ENCODE results near the gene DIP2C.

The DIP2C gene

DNA sequence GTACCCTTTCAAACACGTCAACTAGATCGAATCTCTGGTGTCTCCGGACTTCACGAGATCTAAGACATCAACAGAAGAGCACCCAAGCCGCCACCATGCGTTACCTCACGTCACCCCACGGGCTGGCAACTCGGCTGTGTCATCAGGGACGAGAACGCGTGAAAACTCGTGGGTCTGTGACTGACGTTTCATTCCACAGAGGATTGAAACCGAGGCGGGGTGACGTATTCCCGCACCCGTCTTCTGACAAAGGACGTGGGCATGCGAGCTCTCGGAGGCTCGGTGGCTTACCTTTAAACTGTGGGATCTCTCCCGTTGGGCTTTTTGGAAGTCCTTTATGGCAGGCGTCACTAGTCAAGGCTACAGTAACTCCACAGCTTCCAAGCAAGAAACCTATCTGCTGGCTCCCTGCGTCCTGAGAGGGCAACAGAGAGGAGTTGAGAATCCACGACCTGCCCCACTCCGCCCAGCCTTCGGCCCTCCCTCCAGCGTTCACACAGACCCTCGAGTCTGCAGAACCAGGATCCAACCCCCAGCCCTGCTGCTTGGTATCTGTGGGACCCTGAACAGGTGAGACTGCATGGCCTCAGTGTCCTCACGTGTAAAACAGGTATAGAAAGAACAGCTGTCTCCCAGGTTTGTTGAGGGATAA lies 298.9 kb downstream of the DIP2C start:
- Mint-ChIP-seq H3K4me1 (peaks cover 2% of the 10 kb centered on the region), H3K9me3 (no peaks in the 10 kb centered on the region), H3K27me3 (no peaks in the 10 kb centered on the region), H3K4me3 (no peak overlapping the region), H3K27ac (no peak overlapping the region), H3K36me3 (ENCODE audit: low read depth) (no peaks in the 10 kb centered on the region)
- ATAC-seq (no peak), DNase-seq (no peak)

DNA sequence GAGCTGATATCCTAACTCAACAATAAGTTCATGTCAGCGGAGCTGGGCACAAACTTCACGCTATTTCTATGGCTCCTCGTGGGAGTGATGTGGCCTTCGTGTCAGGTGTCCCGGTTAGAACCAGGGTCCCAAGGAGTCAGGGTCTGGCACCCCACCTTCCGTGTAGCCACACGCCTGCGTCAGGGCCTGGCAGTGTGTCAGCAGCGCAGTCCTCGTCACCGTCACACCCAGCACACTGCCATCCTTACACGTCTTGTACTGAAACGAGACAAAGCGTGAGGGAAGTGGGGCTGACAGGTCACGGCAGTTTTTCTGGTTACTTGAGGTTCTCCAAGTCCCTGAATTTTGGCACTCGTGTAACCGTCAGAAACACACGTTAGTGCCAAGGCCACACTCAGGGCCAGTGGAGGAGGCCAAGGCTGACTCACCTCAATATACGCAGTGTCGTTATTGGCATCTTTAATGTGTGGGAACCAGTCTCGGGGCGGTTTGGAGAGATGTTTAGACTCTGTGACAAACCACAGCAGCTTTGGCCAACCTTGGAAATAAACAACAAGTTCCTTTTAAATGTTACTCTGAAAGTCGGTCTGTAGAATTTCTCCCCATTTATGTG lies 299.5 kb downstream of the DIP2C start:
- no peak overlapping the region for H3K27ac Mint-ChIP-seq
- DNase-seq (no peak), ATAC-seq (no peak)
- H3K9me3 Mint-ChIP-seq: no peaks in the 10 kb centered on the region
- no peak overlapping the region for H3K4me3 Mint-ChIP-seq
- H3K4me1 Mint-ChIP-seq: peaks cover 2% of the 10 kb centered on the region
- no peaks in the 10 kb centered on the region for H3K36me3 Mint-ChIP-seq (ENCODE audit: low read depth)
- H3K27me3 Mint-ChIP-seq: no peaks in the 10 kb centered on the region

DNA sequence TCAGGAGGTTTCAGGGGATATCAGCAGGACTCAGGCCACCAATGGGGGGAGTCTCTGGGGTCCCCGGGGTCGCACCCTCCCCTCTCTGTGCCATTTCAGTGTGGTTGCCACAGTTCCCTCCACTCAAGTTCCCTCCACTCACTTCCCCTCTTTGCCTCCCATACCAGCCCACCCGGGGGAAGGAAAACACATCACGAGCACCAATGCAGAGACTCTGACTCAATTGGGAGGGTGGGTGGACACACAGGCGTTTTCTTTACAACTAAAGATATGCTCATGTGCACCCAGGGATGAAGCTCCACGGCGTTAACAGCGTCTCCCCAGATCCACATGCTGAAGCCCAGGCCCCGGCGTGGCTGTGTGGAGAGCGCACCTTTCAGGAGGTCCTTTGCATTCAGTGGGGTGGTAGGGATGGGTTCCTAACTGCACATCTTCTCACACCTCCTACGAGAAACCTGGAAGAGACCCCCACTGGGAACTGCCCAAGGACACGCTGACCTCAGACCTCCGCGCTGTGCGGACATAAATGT lies 300.1 kb downstream of the DIP2C start:
- Mint-ChIP-seq H3K4me3 (no peak overlapping the region), H3K27ac (no peak overlapping the region), H3K9me3 (no peaks in the 10 kb centered on the region), H3K27me3 (no peaks in the 10 kb centered on the region), H3K4me1 (no peaks in the 10 kb centered on the region), H3K36me3 (ENCODE audit: low read depth) (no peaks in the 10 kb centered on the region)
- no peak for DNase-seq
- no peak for ATAC-seq

DNA sequence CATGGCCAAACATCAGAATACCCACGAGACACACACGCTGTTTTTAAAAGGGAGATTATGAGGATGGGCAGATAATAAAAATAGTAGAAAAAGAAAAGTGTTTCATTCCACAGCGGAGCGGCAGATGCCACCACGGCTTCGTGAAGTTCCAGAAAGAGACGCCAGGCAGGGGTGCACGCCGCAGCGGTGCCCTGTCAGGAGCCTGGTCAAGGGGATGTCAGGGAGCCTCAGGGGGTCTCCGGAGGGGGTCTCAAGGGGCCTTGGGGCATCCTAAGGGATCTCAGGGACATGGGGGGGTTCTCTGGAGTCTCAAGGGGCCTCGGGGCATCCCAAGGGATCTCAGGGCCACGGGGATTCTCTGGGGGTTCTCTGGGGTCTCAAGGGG lies 300.8 kb downstream of the DIP2C start:
- no peak for DNase-seq
- no peak overlapping the region for H3K4me3 Mint-ChIP-seq
- no peaks in the 10 kb centered on the region for H3K36me3 Mint-ChIP-seq (ENCODE audit: low read depth)
- no peak overlapping the region for H3K27ac Mint-ChIP-seq
- ATAC-seq: no peak
- H3K9me3 Mint-ChIP-seq: no peaks in the 10 kb centered on the region
- H3K4me1 Mint-ChIP-seq: no peaks in the 10 kb centered on the region
- H3K27me3 Mint-ChIP-seq: no peaks in the 10 kb centered on the region

DNA sequence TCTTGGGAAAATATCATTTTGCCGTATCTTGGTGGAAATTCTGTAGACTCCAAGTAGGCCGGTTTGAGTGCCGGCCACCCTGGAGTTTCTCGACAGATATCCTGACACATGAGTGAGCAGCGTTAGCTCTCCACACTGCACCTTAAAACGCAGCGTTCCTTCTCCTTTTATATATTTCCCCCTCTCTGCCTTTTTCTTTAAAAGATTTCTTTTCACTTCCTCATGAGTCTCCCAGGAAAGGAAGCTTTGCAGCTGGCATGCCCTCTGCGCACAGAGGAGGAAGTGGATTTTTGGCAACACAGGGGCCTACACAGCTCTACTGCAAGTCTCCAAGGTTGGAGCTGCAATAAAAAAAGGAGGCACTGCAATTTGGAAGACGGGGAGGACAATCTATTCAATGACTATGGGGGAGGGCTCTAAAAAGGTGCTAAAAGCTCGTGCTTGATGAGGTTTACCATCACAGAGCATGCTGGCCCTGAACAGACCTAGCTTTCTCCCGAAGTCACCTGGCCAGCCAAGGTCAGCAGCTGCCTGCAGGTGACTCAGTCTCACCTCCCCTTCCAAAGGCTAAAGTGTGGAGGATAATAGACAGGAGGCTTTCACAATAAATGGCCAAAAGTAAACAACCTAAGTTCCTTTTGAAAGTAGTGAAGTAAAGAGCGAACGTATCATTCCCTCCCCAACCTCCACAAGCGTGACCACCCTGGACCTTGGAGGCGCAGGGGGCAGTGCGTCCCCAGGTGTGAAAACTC lies 301.4 kb downstream of the DIP2C start:
- Mint-ChIP-seq H3K4me1 (no peaks in the 10 kb centered on the region), H3K9me3 (no peaks in the 10 kb centered on the region), H3K4me3 (no peak overlapping the region), H3K36me3 (ENCODE audit: low read depth) (no peaks in the 10 kb centered on the region), H3K27ac (no peak overlapping the region), H3K27me3 (no peaks in the 10 kb centered on the region)
- no peak for DNase-seq
- ATAC-seq: no peak

DNA sequence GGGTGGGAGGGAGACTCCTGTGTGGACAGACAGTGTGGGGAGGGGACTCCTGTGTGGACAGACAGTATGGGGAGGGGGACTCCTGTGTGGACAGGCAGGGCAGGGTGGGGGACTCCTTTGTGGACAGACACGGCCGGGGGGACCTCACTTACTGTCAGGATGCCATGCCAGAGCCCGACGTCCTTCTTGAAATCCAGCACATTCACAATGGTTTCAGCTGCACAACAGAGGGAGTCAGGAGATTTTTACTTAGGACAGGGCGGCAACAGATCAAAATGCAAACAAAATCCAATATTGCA lies 301.9 kb downstream of the DIP2C start:
- no peak for DNase-seq
- Mint-ChIP-seq H3K36me3 (ENCODE audit: low read depth) (no peaks in the 10 kb centered on the region), H3K9me3 (no peaks in the 10 kb centered on the region), H3K4me3 (no peak overlapping the region), H3K27ac (no peak overlapping the region), H3K4me1 (peaks cover under 1% of the 10 kb centered on the region), H3K27me3 (no peaks in the 10 kb centered on the region)
- no peak for ATAC-seq

DNA sequence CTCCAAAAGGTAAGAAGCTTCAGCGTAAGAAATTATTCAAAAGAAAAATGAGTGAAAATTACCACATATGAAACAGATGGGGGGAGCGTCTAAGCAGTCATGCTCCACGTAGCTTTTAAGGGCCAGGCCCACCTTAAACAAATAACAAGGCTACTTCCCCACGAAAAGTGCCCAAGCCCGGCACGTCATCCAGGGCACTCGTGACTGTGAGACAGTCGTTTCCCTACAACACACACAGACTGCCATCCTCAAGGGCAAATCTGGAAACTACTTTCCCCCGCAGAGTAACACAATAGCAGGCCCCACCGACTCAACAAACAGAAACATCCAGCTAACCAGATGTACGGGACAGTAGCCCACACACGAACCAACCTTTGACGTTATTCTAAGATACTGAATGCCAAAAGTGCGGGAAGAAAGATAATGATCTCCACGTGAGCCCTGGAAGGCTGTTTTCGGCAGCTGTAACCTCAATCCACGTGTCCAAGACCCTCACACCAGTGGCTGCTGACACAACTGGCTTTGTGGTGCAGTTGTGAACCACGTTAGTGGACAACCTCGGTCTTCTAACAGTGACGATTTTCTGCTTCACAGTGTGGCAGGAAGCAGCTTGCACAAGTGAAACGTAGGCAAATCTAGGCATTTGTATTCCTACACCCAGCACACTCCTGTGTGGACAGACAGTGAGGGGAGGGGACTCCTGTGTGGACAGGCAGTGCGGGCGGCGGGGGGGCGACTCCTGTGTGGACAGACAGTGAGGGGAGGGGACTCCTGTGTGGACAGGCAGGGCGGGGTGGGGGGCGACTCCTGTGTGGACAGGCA lies 302.5 kb downstream of the DIP2C start:
- Mint-ChIP-seq H3K4me1 (peaks cover 6% of the 10 kb centered on the region), H3K27ac (no peak overlapping the region), H3K36me3 (ENCODE audit: low read depth) (no peaks in the 10 kb centered on the region), H3K27me3 (no peaks in the 10 kb centered on the region), H3K4me3 (no peak overlapping the region), H3K9me3 (no peaks in the 10 kb centered on the region)
- DNase-seq (no peak), ATAC-seq (no peak)

DNA sequence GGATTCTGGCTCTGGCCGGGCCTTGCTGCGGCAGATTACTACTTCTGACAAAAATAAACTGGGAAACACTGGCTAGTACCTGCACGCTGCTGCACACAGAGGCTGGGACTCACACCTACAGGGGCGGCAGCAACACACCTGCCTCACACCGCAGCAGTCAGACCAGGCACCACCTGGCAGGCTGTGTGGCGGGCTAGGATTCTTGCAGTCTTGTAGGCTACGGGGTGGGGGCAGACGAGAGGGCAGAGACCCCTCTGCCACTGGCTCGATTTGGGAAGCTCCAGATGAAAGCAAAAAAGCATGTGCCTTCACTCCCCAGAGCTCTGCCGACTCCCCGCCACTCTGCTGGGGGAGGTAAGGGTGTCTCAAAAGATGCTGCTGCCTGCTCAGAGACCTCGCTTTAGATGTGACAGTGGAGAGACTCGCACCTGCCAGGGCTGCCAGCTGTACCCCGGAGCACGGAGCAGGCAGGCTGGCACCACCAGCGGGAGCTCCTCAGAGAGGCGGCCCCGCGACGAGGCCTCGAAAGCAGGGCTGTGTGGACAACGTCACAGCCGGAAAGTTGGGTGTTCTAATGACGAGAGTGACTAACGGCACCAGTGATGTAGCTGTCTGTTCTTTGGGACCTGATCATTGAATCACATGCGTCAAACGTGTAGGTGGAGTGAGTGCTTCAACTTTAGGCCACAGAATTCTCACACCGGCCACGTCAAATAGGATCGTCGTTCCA lies 303.7 kb downstream of the DIP2C start:
- Mint-ChIP-seq H3K9me3 (no peaks in the 10 kb centered on the region), H3K4me1 (peaks cover 11% of the 10 kb centered on the region), H3K27me3 (no peaks in the 10 kb centered on the region), H3K27ac (no peak overlapping the region), H3K4me3 (no peak overlapping the region), H3K36me3 (ENCODE audit: low read depth) (peaks cover 2% of the 10 kb centered on the region)
- ATAC-seq (no peak), DNase-seq (no peak)

DNA sequence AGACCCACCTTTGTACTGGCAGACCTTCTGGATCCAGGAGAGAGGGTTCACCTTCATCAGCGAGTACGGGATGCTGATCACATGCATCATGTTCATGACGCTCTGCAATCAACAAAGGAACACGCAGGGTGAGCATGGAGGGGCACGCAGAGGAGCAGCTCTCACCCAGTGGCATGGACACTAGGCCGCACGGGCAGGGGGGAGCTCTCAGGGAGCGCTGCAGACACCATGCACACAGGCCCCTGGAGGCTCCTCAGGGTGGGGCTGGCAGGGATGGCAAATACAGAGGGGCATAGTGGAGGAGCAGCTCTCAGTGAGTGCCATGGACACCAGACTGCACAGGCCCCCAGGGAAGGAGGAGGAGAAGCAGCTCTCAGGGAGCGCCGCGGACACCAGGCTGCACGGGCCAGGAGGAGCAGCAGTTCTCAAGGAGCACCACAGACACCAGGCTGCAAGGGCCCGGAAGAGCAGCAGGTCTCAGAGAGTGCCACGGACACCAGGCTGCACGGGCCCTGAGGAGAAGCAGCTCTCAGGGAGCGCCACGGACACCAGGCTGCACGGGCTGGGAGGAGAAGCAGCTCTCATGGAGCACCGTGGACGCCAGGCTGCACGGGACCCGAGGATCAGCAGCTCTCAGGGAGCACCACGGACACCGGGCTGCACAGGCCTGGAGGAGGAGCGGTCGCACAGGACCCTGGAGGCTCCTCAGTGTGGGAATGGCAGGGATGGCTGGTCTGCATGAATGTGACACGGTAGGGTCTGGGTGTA lies 304.7 kb downstream of the DIP2C start:
- Mint-ChIP-seq H3K4me3 (no peak overlapping the region), H3K27me3 (no peaks in the 10 kb centered on the region), H3K4me1 (peaks cover 11% of the 10 kb centered on the region), H3K9me3 (no peaks in the 10 kb centered on the region), H3K27ac (no peak overlapping the region), H3K36me3 (ENCODE audit: low read depth) (peaks cover 2% of the 10 kb centered on the region)
- DNase-seq (no peak), ATAC-seq (no peak)

DNA sequence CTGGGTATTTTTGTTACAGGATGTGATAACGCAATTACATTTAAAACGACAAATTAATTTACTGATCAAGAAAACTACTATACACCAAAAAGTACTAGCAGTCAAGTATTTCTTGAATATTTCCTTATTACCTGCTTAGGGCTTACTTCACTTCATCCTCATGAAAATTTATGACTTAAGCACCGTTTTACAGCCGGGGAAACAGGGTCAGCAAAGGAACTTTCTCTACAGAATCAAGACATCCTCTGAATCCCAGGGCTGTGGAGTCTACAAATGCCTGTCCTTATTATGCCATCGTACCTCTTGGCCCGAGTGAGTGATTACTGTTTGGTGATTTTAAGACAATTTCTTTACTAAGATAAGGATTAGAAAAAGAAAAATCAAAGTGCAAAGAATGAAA lies 305.9 kb downstream of the DIP2C start:
- H3K27me3 Mint-ChIP-seq: no peaks in the 10 kb centered on the region
- peaks cover 2% of the 10 kb centered on the region for H3K36me3 Mint-ChIP-seq (ENCODE audit: low read depth)
- no peak overlapping the region for H3K4me3 Mint-ChIP-seq
- H3K27ac Mint-ChIP-seq: no peak overlapping the region
- peaks cover 11% of the 10 kb centered on the region for H3K4me1 Mint-ChIP-seq
- DNase-seq (no peak), ATAC-seq (no peak)
- no peaks in the 10 kb centered on the region for H3K9me3 Mint-ChIP-seq

DNA sequence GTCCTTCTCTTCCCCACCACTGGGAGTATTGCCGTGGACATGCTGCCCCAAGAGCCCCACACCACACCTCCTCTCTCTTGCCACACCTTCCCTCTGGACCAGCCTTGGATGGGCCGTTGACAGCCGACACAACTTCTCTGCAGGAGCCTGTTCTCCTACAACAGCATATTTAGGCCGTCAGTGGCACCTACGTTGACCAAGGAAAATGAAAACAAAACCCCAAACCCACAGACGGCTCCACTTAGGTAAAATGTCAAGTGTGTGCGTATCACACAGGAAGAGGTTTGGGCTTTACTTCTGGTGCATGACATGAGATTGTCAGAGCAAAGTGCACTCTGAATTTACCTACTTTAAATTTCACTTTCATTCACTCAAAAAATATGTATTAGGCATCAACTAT lies 307.7 kb downstream of the DIP2C start:
- Mint-ChIP-seq H3K4me3 (peak overlapping the region; percentile 0), H3K27me3 (no peaks in the 10 kb centered on the region), H3K9me3 (no peaks in the 10 kb centered on the region), H3K4me1 (peaks cover 17% of the 10 kb centered on the region), H3K36me3 (ENCODE audit: low read depth) (peaks cover 2% of the 10 kb centered on the region), H3K27ac (peak overlapping the region; percentile 1)
- ATAC-seq (peak; percentile 77), DNase-seq (peak; percentile 3)

DNA sequence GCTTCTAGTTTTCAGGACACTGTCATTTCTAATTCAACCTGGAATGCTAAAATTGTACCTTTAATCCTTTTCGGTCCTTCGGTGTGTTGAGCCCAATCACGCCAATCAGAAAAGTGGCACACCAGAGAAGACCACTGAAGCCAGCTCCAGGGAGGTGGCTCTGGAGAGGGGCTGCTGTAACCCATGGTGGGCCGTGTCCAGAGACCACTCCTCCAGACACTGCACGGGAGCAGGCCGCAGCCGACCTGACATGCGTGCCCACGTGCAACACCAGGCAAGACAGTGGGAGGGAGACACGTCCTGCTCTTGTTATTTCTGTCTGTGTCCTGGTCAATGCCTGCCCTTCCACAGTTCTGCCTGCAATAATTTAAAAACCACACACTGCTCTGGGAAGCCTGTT lies 308.1 kb downstream of the DIP2C start:
- no peaks in the 10 kb centered on the region for H3K27me3 Mint-ChIP-seq
- H3K27ac Mint-ChIP-seq: peak overlapping the region; percentile 1
- no peak for DNase-seq
- no peaks in the 10 kb centered on the region for H3K9me3 Mint-ChIP-seq
- ATAC-seq: no peak
- H3K4me1 Mint-ChIP-seq: peaks cover 17% of the 10 kb centered on the region
- no peak overlapping the region for H3K4me3 Mint-ChIP-seq
- peaks cover 2% of the 10 kb centered on the region for H3K36me3 Mint-ChIP-seq (ENCODE audit: low read depth)

DNA sequence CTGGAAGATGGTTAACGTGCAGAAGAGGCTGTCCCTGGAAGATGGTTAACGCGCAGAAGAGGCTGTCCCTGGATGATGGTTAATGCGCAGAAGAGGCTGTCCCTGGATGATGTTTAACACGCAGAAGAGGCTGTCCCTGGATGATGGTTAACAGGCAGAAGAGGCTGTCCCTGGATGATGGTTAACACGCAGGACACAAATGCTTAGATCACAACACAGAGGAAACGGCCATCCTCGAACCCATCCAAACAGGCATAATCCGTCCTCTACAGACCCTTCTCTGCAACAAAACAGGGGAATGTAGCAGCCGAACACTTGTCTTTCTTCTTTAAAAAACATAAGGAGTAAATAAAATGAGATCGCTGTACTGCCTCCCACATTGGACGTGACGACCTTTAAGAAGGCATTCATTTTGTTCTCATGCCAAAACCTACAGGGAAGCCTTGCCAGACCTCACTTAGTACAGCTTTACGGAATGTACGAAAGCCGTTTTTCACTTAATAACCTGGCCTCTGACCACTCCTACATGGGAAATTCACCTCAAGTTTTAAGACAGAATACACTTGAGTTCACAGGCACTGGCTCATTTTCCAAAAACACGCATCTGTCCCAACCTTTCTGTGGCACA lies 309.0 kb downstream of the DIP2C start:
- Mint-ChIP-seq H3K36me3 (ENCODE audit: low read depth) (peaks cover 2% of the 10 kb centered on the region), H3K4me1 (peaks cover 17% of the 10 kb centered on the region), H3K4me3 (no peak overlapping the region), H3K27ac (no peak overlapping the region), H3K9me3 (no peaks in the 10 kb centered on the region), H3K27me3 (no peaks in the 10 kb centered on the region)
- no peak for DNase-seq
- no peak for ATAC-seq
